Progenitor cell of endocrine pancreas (in vitro differentiated cells): ENCODE measurements around the gene GMDS. TPM values are rescaled to one million over a fixed set of nuclear protein-coding genes. Genes with fewer than 3 reads are reported as not detected.

Experiments
- DNase-seq: peaks from one replicate; pipeline ENCODE4 v3.0.0; 2021; ENCODE audit warnings: low spot score; ENCODE audit not compliant: unreplicated experiment
- H3K27ac Mint-ChIP-seq: 2 replicates; pipeline ENCODE4 v1.8.0; 2021; ENCODE audit warnings: mild to moderate bottlenecking, moderate library complexity, mixed read lengths
- H3K27me3 Mint-ChIP-seq: 2 replicates; pipeline ENCODE4 v1.8.0; 2021; ENCODE audit warnings: mixed read lengths
- H3K36me3 Mint-ChIP-seq: 2 replicates; pipeline ENCODE4 v1.8.0; 2022; ENCODE audit warnings: mixed read lengths; ENCODE audit not compliant: insufficient read depth
- H3K4me1 Mint-ChIP-seq: 2 replicates; pipeline ENCODE4 v1.8.0; 2021; ENCODE audit warnings: low read depth, mixed read lengths
- H3K4me3 Mint-ChIP-seq: 2 replicates; pipeline ENCODE4 v1.8.0; 2021; ENCODE audit warnings: low read depth, mild to moderate bottlenecking, moderate library complexity, mixed read lengths
- H3K9me3 Mint-ChIP-seq: 2 replicates; pipeline ENCODE4 v1.8.0; 2021; ENCODE audit warnings: low read depth, mixed read lengths
- total RNA-seq: library from RNA; stranded (reverse); gene quantifications from 2 replicates; pipeline ENCODE4 v1.2.1, GENCODE V29; 2021
- TF ChIP-seq, protein P1 (sequence below): fragments of 200-600 bp; sonication (generic); IDR thresholded peaks from one replicate; pipeline ENCODE4 v1.5.0; 2021; ENCODE audit warnings: antibody characterized with exemption, mild to moderate bottlenecking; ENCODE audit not compliant: unreplicated experiment

Gene GMDS
- total RNA-seq, 1 donor from 2014 or later: 17.2 TPM

DNA sequence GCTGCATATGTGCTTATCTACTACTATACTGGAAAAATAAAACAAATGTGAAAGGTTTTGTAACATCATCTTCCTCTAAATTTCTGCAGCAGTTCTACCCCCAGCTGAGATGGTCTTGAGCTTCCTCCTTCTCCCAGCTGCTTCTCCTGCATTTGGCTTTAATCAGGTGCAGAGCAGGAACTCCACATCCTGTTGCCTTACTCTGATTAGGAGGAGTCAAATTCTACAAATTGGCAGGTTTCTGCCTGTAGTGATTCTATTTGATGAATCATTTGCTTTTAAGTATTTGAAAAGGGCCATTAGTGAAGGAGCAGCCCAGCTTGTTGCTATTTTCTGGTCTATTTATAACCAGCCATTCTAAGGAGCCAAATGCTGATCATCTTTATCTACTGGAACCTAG lies 224.5 kb downstream of the GMDS start:
- Mint-ChIP-seq H3K4me1 (peaks cover 5% of the 10 kb centered on the region), H3K9me3 (peaks cover 4% of the 10 kb centered on the region), H3K27me3 (peaks cover 17% of the 10 kb centered on the region), H3K36me3 (peaks cover 1% of the 10 kb centered on the region), H3K4me3 (no peak overlapping the region), H3K27ac (no peak overlapping the region)
- TF ChIP-seq, protein P1, sequence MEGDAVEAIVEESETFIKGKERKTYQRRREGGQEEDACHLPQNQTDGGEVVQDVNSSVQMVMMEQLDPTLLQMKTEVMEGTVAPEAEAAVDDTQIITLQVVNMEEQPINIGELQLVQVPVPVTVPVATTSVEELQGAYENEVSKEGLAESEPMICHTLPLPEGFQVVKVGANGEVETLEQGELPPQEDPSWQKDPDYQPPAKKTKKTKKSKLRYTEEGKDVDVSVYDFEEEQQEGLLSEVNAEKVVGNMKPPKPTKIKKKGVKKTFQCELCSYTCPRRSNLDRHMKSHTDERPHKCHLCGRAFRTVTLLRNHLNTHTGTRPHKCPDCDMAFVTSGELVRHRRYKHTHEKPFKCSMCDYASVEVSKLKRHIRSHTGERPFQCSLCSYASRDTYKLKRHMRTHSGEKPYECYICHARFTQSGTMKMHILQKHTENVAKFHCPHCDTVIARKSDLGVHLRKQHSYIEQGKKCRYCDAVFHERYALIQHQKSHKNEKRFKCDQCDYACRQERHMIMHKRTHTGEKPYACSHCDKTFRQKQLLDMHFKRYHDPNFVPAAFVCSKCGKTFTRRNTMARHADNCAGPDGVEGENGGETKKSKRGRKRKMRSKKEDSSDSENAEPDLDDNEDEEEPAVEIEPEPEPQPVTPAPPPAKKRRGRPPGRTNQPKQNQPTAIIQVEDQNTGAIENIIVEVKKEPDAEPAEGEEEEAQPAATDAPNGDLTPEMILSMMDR: no peak
- no peak for DNase-seq

DNA sequence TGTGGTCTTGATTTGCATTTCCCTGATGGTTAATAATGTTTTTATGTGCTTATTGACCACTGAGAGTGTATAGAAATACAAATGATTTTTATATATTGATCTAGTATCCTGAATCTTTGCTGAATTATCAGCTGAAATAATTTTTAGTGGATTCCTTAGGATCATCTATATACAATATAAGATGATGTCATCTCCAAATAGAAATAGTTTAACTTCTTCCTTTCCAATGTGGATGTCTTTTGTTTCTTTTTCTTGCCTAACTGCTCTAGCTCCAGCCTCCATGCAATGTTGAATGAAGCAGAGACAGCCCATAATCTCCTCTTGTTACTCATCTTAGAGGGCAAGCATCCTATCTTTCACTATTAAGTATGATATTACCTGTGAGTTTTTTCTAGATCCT lies 226.4 kb downstream of the GMDS start:
- TF ChIP-seq, protein P1: no peak
- DNase-seq: no peak
- Mint-ChIP-seq H3K36me3 (peaks cover 6% of the 10 kb centered on the region), H3K27me3 (peaks cover 14% of the 10 kb centered on the region), H3K4me1 (peaks cover 5% of the 10 kb centered on the region), H3K9me3 (peaks cover 16% of the 10 kb centered on the region), H3K27ac (no peak overlapping the region), H3K4me3 (no peak overlapping the region)

DNA sequence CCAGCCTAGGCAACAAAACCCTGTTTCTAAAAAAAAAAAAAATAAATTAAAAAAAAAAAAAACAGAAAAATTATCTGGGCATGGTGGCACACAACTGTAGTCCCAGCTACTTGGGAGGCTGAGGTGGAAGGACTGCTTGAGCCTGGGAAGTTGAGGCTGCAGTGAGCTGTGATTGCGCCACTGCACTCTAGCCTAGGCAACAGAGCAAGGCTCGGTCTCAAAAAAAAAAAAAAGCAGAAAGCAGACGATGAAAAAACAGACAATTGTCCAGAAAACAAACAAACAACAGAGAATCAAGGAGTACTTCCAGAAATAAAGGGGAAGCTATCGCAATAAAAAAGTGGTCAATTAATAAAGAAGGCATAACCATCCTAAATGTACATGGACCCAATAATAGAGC lies 229.4 kb downstream of the GMDS start:
- Mint-ChIP-seq H3K36me3 (peaks cover 8% of the 10 kb centered on the region), H3K9me3 (peaks cover 25% of the 10 kb centered on the region), H3K4me3 (no peak overlapping the region), H3K4me1 (peaks cover 5% of the 10 kb centered on the region), H3K27ac (no peak overlapping the region), H3K27me3 (peaks cover 7% of the 10 kb centered on the region)
- TF ChIP-seq, protein P1: no peak
- DNase-seq: no peak

DNA sequence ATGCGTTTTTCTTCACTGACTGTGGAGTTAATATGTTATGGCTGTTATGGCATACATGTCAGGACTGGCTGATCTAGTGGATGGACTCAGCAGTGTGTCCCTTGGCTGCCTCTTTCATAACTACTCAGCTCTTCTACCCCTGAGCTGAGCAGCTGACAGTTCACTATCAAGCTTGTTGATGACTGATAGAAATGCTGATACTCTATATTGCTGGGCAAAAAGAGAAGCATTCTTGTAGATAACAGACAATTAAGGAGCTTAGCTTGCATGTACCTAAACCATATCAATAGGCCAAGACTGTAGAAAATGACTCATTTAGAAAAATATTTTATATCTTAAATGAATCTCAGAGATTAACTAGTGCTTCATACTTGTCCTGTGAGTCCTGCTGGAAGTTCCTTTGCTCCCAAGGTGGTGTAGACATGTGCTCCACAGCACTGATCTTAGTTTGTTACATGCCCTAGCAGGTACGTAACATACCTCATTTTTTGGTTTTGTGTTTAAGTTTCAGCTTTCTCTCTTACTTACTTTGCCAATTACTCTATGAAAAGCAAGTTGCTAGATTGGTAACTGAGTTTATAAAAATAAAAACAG lies 236.9 kb downstream of the GMDS start:
- Mint-ChIP-seq H3K4me3 (no peak overlapping the region), H3K36me3 (peaks cover 3% of the 10 kb centered on the region), H3K27me3 (peaks cover 10% of the 10 kb centered on the region), H3K27ac (no peak overlapping the region), H3K4me1 (no peaks in the 10 kb centered on the region), H3K9me3 (peaks cover 13% of the 10 kb centered on the region)
- no peak for DNase-seq
- TF ChIP-seq, protein P1: no peak

DNA sequence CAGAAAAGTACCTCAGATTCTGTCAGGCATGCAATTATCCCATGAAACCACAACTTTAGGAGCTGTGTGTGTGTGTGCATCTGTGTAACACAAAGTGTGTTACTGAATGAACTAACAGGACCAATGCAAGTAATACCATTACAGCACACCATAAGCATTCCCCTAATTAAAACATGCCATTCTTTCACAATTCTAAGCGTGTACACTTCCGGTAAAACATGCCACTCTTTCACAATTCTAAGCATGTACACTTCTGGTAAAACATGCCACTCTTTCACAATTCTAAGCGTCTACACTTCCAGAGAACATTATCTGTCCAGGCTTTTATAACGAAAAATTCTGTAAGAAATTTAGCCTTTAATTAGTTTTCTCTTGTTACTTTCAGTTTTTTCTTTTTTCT lies 238.2 kb downstream of the GMDS start:
- no peak for DNase-seq
- Mint-ChIP-seq H3K27ac (no peak overlapping the region), H3K4me1 (no peaks in the 10 kb centered on the region), H3K27me3 (peaks cover 5% of the 10 kb centered on the region), H3K4me3 (no peak overlapping the region), H3K9me3 (peaks cover 6% of the 10 kb centered on the region), H3K36me3 (peaks cover 2% of the 10 kb centered on the region)
- TF ChIP-seq, protein P1: no peak
